ENCODE results near the gene TMED5. TPM values are rescaled to one million over a fixed set of nuclear protein-coding genes. Genes with fewer than 3 reads are reported as not detected.

Gene TMED5
- total RNA-seq, 1 donor from 2014 or later: 43.0 TPM

- no peaks in the 10 kb centered on the region for H3K4me1 Mint-ChIP-seq
- no peak for DNase-seq (ENCODE audit: low spot score in 2 of 2, unreplicated experiment in 2 of 2)
- no peaks in the 10 kb centered on the region for H3K27me3 Mint-ChIP-seq (ENCODE audit: low read depth)
- H3K4me3 Mint-ChIP-seq: no peak overlapping the region
- peaks cover 8% of the 10 kb centered on the region for H3K36me3 Mint-ChIP-seq
- TF ChIP-seq CTCF (IDR thresholded peaks at IDR 0.05; ENCODE audit: unreplicated experiment): no peak
- no peaks in the 10 kb centered on the region for H3K9me3 Mint-ChIP-seq
- no peak overlapping the region for H3K27ac Mint-ChIP-seq
These were observed 27.0 kb upstream of the TMED5 start for GRCh38 chr1:93207211-93207610.

GRCh38 chr1:93206567-93206954, 26.3 kb upstream of the TMED5 start:
- Mint-ChIP-seq H3K36me3 (peaks cover 8% of the 10 kb centered on the region), H3K27me3 (ENCODE audit: low read depth) (no peaks in the 10 kb centered on the region), H3K4me1 (no peaks in the 10 kb centered on the region), H3K4me3 (no peak overlapping the region), H3K9me3 (no peaks in the 10 kb centered on the region), H3K27ac (no peak overlapping the region)
- no peak for TF ChIP-seq CTCF (IDR thresholded peaks at IDR 0.05; ENCODE audit: unreplicated experiment)
- no peak for DNase-seq (ENCODE audit: low spot score in 2 of 2, unreplicated experiment in 2 of 2)

GRCh38 chr1:93205892-93206566, 25.8 kb upstream of the TMED5 start:
- no peak overlapping the region for H3K4me3 Mint-ChIP-seq
- no peaks in the 10 kb centered on the region for H3K27me3 Mint-ChIP-seq (ENCODE audit: low read depth)
- no peak overlapping the region for H3K27ac Mint-ChIP-seq
- DNase-seq (ENCODE audit: low spot score in 2 of 2, unreplicated experiment in 2 of 2): no peak
- TF ChIP-seq CTCF (IDR thresholded peaks at IDR 0.05; ENCODE audit: unreplicated experiment): no peak
- no peaks in the 10 kb centered on the region for H3K4me1 Mint-ChIP-seq
- no peaks in the 10 kb centered on the region for H3K9me3 Mint-ChIP-seq
- peaks cover 6% of the 10 kb centered on the region for H3K36me3 Mint-ChIP-seq

- Mint-ChIP-seq H3K27me3 (ENCODE audit: low read depth) (no peaks in the 10 kb centered on the region), H3K27ac (no peak overlapping the region), H3K36me3 (peaks cover 11% of the 10 kb centered on the region), H3K4me1 (no peaks in the 10 kb centered on the region), H3K4me3 (no peak overlapping the region), H3K9me3 (no peaks in the 10 kb centered on the region)
- no peak for DNase-seq (ENCODE audit: low spot score in 2 of 2, unreplicated experiment in 2 of 2)
- TF ChIP-seq CTCF (IDR thresholded peaks at IDR 0.05; ENCODE audit: unreplicated experiment): no peak
These were observed 20.5 kb upstream of the TMED5 start for GRCh38 chr1:93200714-93201113.

- no peak overlapping the region for H3K4me3 Mint-ChIP-seq
- H3K36me3 Mint-ChIP-seq: peaks cover 12% of the 10 kb centered on the region
- no peak for DNase-seq (ENCODE audit: low spot score in 2 of 2, unreplicated experiment in 2 of 2)
- no peaks in the 10 kb centered on the region for H3K27me3 Mint-ChIP-seq (ENCODE audit: low read depth)
- H3K4me1 Mint-ChIP-seq: no peaks in the 10 kb centered on the region
- H3K27ac Mint-ChIP-seq: no peak overlapping the region
- TF ChIP-seq CTCF (IDR thresholded peaks at IDR 0.05; ENCODE audit: unreplicated experiment): no peak
- no peaks in the 10 kb centered on the region for H3K9me3 Mint-ChIP-seq
These were observed 19.9 kb upstream of the TMED5 start for GRCh38 chr1:93200086-93200620.

Measured in mesothelial cell of epicardium (in vitro differentiated cells).